HUES64 (cell line): ENCODE measurements around the gene EBLN2.
A peak's percentile ranks its signal among the peaks of the same experiment; 100 is the strongest.

Experiments
- H3K27ac ChIP-seq: 2 replicates; pipeline ENCODE4 v1.7.0; 2013; ENCODE audit warnings: low read depth, low read length, inconsistent platforms
- H3K27me3 ChIP-seq: 2 replicates; pipeline ENCODE4 v1.6.1; 2013; ENCODE audit warnings: mild to moderate bottlenecking, low read length; ENCODE audit not compliant: insufficient read depth
- H3K36me3 ChIP-seq: 2 replicates; pipeline ENCODE4 v1.6.1; 2013; ENCODE audit warnings: mild to moderate bottlenecking, low read length; ENCODE audit not compliant: insufficient read depth
- H3K4me1 ChIP-seq: 2 replicates; pipeline ENCODE4 v1.6.1; 2013; ENCODE audit warnings: mild to moderate bottlenecking, low read length, moderate library complexity; ENCODE audit not compliant: insufficient read depth
- H3K4me3 ChIP-seq: 2 replicates; pipeline ENCODE4 v1.5.1; 2013; ENCODE audit warnings: mild to moderate bottlenecking, low read length, moderate library complexity
- H3K9ac ChIP-seq: 2 replicates; pipeline ENCODE4 v1.6.1; 2013; ENCODE audit warnings: mild to moderate bottlenecking, low read depth, low read length
- H3K9me3 ChIP-seq: 2 replicates; pipeline ENCODE4 v1.6.1; 2013; ENCODE audit warnings: low read depth, low read length; ENCODE audit not compliant: insufficient read depth
- WGBS: fragments of 150-250, 120-280 bp; methylation state at CpG from one replicate; pipeline ENCODE4 v1.1.7; 2013; ENCODE audit warnings: missing lambda C conversion rate; 5-methylcytosine and 5-hydroxymethylcytosine counted together

Gene EBLN2

DNA sequence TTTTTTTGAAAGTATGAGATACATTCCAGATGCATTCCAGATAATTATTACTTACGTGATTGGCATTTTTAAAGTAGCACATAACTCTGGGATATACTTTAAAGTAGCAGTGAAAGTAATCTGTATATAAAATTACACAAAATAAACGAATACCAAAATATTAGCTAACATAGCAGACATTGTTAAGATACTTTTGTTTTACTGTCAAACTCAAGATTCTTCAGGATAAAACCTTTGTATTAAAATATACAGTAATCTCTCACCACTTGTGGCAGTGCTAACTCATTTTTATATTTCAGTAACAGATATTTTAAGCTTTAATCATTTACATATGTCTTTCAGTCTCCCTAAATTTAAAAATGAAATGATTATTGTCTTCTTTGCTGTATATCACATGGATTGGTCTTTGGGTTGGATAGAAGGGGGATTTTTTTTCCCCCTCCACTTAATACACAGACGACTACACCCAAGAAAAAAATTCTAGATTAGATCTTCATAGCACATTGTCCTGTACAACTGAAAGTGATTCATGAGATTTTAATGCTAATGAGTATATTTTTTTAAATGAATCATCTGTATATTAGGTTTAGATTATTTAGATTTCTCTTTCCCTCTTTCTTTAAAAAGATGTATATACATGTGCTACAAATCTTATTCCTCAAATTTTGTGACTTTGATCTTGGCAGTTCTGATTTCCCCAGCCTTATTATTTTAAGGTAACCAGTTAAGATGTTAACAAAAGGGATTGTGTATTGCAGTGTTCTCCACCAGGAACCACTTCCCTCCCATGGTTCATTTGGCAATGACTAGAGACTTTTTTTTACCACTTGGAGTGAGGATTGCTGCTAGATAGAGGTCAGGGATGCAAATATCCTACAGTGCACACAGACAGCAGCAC is 24.5 kb upstream of the EBLN2 start:
- peak overlapping the region; percentile 32 for H3K27ac ChIP-seq
- no peak overlapping the region for H3K9ac ChIP-seq

GRCh38 chr3:73041537-73041936 is 19.9 kb upstream of the EBLN2 start:
- no peak overlapping the region for H3K27ac ChIP-seq
- no peak overlapping the region for H3K9ac ChIP-seq
- H3K27me3 ChIP-seq, result no peaks in the 10 kb centered on the region
- WGBS, result 77% methylated on average over 3 of the region's 3 CpGs
- peaks cover 66% of the 10 kb centered on the region for H3K4me1 ChIP-seq
- H3K4me3 ChIP-seq, result no peak overlapping the region
- no peaks in the 10 kb centered on the region for H3K9me3 ChIP-seq
- H3K36me3 ChIP-seq, result no peaks in the 10 kb centered on the region

More for the DNA sequence above, 24.5 kb upstream of the EBLN2 start:
- Histone ChIP-seq H3K27me3 (no peaks in the 10 kb centered on the region), H3K36me3 (no peaks in the 10 kb centered on the region), H3K4me3 (no peak overlapping the region), H3K4me1 (peaks cover 36% of the 10 kb centered on the region), H3K9me3 (no peaks in the 10 kb centered on the region)
- no CpG with 5 or more reads among the region's 3 CpGs for WGBS

GRCh38 chr3:73043414-73043813 is 18.0 kb upstream of the EBLN2 start:
- H3K4me3 ChIP-seq, result no peak overlapping the region
- no peaks in the 10 kb centered on the region for H3K9me3 ChIP-seq
- H3K27ac ChIP-seq, result no peak overlapping the region
- peaks cover 10% of the 10 kb centered on the region for H3K36me3 ChIP-seq
- H3K9ac ChIP-seq, result no peak overlapping the region
- peaks cover 53% of the 10 kb centered on the region for H3K4me1 ChIP-seq
- no peaks in the 10 kb centered on the region for H3K27me3 ChIP-seq
- no CpG with 5 or more reads among the region's 1 CpG for WGBS

GRCh38 chr3:73045391-73045790 is 16.1 kb upstream of the EBLN2 start:
- Histone ChIP-seq H3K9ac (no peak overlapping the region), H3K27me3 (no peaks in the 10 kb centered on the region), H3K4me3 (no peak overlapping the region), H3K27ac (no peak overlapping the region), H3K9me3 (no peaks in the 10 kb centered on the region), H3K4me1 (peaks cover 53% of the 10 kb centered on the region), H3K36me3 (peaks cover 23% of the 10 kb centered on the region)
- 87% methylated on average over 6 of the region's 6 CpGs for WGBS

DNA sequence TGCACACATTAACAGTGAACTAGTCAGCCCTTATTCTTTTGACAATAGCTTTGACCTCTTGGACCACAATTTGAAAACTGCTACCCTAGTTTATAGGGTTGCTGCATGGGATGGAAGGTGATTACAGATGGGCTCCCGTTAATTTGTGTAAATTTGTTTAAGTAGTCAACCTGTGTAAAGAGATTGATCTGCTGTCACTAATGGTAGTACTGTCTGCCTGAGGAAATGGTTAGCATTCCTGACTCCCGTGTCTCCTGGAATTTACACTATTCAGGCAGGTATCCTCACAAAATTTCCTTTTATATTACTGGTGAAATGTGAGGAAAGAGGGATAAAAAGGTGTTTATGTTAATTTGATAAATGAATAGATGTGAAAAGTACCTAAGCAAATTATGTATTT is 15.3 kb upstream of the EBLN2 start:
- Histone ChIP-seq H3K4me1 (peaks cover 47% of the 10 kb centered on the region), H3K27ac (peak overlapping the region; percentile 47; the same call in 1 of the 2 replicates), H3K27me3 (no peaks in the 10 kb centered on the region), H3K36me3 (peaks cover 23% of the 10 kb centered on the region), H3K9ac (no peak overlapping the region), H3K4me3 (no peak overlapping the region), H3K9me3 (no peaks in the 10 kb centered on the region)
- 67% methylated on average over 1 of the region's 2 CpGs for WGBS

DNA sequence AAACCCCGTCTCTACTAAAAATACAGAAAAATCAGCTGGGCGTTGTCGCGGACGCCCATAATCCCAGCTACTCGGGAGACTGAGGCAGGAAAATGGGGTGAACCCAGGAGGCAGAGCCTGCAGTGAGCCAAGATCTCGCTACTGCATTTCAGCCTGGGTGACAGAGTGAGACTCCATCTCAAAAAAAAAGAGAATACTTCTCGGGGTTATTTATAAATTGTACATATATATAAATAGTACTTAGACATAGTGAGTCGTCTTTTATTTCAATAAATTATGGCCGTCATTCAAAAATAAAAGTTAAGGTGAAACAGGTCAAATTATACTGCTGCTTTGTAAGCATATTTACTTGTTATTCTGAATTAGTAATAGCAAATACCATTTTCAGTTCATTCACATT is 12.1 kb upstream of the EBLN2 start:
- Histone ChIP-seq H3K4me3 (no peak overlapping the region), H3K36me3 (peaks cover 28% of the 10 kb centered on the region), H3K9ac (no peak overlapping the region), H3K27me3 (no peaks in the 10 kb centered on the region), H3K9me3 (no peaks in the 10 kb centered on the region), H3K27ac (no peak overlapping the region), H3K4me1 (peaks cover 22% of the 10 kb centered on the region)
- 97% methylated on average over 7 of the region's 10 CpGs for WGBS

DNA sequence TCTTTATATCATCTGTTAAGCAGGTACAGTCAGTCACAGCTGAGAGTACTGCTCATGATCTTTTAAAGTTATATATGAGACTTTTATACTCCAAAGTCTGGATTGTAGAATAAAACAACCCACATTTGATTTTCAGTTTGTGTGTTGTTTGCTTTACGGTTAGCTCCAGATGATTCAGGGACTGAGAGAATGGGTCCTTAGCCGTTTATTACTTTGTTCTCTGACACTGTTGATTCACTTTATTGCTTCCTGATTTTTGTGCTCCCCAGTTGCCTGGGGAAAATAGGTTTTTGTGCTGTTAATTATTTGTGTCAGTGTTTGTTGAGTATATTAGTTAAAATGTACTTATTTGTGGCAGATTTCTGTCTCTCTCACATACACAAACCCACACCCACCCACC is 8.6 kb upstream of the EBLN2 start:
- H3K36me3 ChIP-seq, result peaks cover 28% of the 10 kb centered on the region
- H3K9ac ChIP-seq, result no peak overlapping the region
- no peaks in the 10 kb centered on the region; the same call in 1 of the 2 replicates for H3K4me1 ChIP-seq
- no peaks in the 10 kb centered on the region for H3K9me3 ChIP-seq
- H3K4me3 ChIP-seq, result no peak overlapping the region
- WGBS, result 95% methylated on average over 2 of the region's 2 CpGs
- no peak overlapping the region for H3K27ac ChIP-seq
- H3K27me3 ChIP-seq, result no peaks in the 10 kb centered on the region

DNA sequence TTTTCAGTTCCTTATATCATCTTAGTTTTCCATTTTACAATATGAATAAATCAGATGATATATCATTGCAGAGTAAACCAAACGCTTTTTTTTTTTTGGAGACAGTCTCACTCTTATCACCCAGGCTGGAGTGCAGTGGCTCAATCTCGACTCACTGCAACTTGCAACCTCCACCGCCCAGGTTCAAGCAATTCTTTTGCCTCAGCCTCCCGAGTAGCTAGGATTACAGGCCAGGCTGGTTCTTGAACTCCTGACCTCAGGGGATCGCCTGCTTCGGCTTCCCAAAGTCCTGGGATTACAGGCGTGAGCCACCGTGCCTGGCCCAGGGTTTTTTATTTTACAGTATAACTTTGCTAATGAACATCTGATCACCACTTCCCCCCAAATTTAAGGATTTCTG is 5.9 kb upstream of the EBLN2 start:
- H3K27ac ChIP-seq, result no peak overlapping the region
- no peaks in the 10 kb centered on the region for H3K9me3 ChIP-seq
- no peaks in the 10 kb centered on the region for H3K27me3 ChIP-seq
- 85% methylated on average over 7 of the region's 8 CpGs for WGBS
- H3K4me1 ChIP-seq, result no peaks in the 10 kb centered on the region; the same call in 1 of the 2 replicates
- no peak overlapping the region for H3K9ac ChIP-seq
- peaks cover 28% of the 10 kb centered on the region for H3K36me3 ChIP-seq
- H3K4me3 ChIP-seq, result no peak overlapping the region

DNA sequence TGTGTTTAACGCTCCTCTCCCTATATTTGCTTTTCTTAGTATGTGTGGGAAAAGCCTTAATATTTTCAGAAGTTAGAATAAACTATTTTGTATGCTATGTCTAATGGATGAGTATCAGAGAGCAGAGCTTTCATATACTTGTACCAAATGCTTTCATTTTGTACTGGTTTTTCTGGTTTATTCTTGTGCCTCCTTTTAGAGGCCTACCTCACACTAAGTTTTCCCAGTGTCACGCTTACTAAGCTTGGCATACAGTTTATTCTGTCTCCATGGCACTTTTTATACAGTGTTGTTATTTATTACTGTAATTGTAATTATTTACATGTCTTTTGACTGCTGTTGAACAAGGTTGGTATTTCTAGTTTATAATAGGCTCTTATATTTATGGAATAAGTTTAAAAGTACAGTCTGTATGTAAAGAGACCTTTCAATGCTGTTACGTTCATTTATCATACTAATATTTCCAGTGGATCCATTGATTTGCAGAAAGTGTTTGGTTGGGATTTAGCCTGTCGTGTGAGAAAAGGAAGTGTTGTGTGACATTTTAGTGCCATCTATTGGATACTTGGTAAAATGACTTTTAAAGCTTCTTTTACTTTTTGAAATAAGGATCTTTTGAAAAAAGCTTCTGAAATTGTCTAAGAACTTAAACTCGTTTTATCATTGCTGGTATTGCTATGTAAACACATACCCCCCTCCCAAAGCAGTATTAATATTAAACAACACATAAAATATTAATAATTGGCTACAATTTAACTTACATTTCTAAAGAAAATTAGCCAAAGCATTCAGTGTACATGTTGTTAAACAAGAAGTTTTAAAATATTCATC is 5.2 kb upstream of the EBLN2 start:
- Histone ChIP-seq H3K4me1 (no peaks in the 10 kb centered on the region; the same call in 1 of the 2 replicates), H3K4me3 (no peak overlapping the region), H3K27me3 (no peaks in the 10 kb centered on the region), H3K9me3 (no peaks in the 10 kb centered on the region), H3K9ac (no peak overlapping the region), H3K36me3 (peaks cover 35% of the 10 kb centered on the region), H3K27ac (no peak overlapping the region)
- WGBS, result 70% methylated on average over 2 of the region's 5 CpGs

GRCh38 chr3:73056845-73057150 is 4.7 kb upstream of the EBLN2 start:
- H3K27me3 ChIP-seq, result no peaks in the 10 kb centered on the region
- no peak overlapping the region for H3K4me3 ChIP-seq
- no peak overlapping the region for H3K27ac ChIP-seq
- H3K9ac ChIP-seq, result no peak overlapping the region
- peaks cover 40% of the 10 kb centered on the region for H3K36me3 ChIP-seq
- H3K9me3 ChIP-seq, result no peaks in the 10 kb centered on the region
- H3K4me1 ChIP-seq, result no peaks in the 10 kb centered on the region; the same call in 1 of the 2 replicates

- no peaks in the 10 kb centered on the region for H3K4me1 ChIP-seq
- no peaks in the 10 kb centered on the region for H3K9me3 ChIP-seq
- H3K4me3 ChIP-seq, result no peak overlapping the region
- peaks cover 71% of the 10 kb centered on the region for H3K36me3 ChIP-seq
- H3K27me3 ChIP-seq, result no peaks in the 10 kb centered on the region
- no CpG with 5 or more reads among the region's 1 CpG for WGBS
- H3K27ac ChIP-seq, result no peak overlapping the region
- H3K9ac ChIP-seq, result no peak overlapping the region
Measured at GRCh38 chr3:73060302-73060723, 1.1 kb upstream of the EBLN2 start.
